Breast epithelium (tissue), 3 donors: Measurements from ENCODE around the gene USP17L12.
"Not testable (repeated sequence)": the region's sequence is repeated elsewhere in the genome, so short reads cannot be mapped to it uniquely, and the experiment has no call there.

Experiments
- POLR2A ChIP-seq: fragments of 450-650 bp; IDR thresholded peaks from one replicate; pipeline ENCODE4 v1.6.1; 2016; ENCODE audit warnings: antibody characterized with exemption, mild to moderate bottlenecking, moderate library complexity
- POLR2AphosphoS5 ChIP-seq, 3 donors: sonication (generic); formaldehyde crosslinking; IDR thresholded peaks; one replicate each; pipeline ENCODE4 v1.6.1; 2017; ENCODE audit warnings: antibody characterized with exemption in 3 of 3
- TF ChIP-seq, protein P1 (sequence below), 3 donors: fragments of 450-650 bp; IDR thresholded peaks; one replicate each; pipeline ENCODE4 v1.5.1; 2016 to 2017; ENCODE audit warnings: antibody characterized with exemption in 3 of 3, mild to moderate bottlenecking in 3 of 3, moderate library complexity in 3 of 3

DNA sequence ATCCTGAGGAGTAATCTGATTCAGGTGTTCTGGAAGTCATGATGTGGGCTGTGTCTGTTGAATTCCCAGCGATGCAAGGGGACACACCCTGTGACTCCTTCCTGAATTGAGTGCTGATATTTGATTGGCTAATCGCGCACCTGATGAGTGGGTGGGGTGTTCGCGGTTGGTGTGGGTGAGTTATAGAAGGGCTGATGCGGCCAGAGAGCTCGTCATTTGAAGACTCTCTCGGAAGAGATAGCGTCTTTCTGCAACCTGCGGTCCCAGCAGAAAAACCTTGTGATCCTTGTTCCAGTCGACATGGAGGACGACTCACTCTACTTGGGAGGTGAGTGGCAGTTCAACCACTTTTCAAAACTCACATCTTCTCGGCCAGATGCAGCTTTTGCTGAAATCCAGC lies 9.6 kb upstream of the USP17L12 start, which contains the start of gene USP17L10:
- not testable (repeated sequence) for TF ChIP-seq POLR2AphosphoS5 (IDR thresholded peaks at IDR 0.05); POLR2A
- TF ChIP-seq, protein P1, sequence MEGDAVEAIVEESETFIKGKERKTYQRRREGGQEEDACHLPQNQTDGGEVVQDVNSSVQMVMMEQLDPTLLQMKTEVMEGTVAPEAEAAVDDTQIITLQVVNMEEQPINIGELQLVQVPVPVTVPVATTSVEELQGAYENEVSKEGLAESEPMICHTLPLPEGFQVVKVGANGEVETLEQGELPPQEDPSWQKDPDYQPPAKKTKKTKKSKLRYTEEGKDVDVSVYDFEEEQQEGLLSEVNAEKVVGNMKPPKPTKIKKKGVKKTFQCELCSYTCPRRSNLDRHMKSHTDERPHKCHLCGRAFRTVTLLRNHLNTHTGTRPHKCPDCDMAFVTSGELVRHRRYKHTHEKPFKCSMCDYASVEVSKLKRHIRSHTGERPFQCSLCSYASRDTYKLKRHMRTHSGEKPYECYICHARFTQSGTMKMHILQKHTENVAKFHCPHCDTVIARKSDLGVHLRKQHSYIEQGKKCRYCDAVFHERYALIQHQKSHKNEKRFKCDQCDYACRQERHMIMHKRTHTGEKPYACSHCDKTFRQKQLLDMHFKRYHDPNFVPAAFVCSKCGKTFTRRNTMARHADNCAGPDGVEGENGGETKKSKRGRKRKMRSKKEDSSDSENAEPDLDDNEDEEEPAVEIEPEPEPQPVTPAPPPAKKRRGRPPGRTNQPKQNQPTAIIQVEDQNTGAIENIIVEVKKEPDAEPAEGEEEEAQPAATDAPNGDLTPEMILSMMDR (IDR thresholded peaks at IDR 0.05) = not testable (repeated sequence)
